ENCODE data around the gene ANKRD40.

DNA sequence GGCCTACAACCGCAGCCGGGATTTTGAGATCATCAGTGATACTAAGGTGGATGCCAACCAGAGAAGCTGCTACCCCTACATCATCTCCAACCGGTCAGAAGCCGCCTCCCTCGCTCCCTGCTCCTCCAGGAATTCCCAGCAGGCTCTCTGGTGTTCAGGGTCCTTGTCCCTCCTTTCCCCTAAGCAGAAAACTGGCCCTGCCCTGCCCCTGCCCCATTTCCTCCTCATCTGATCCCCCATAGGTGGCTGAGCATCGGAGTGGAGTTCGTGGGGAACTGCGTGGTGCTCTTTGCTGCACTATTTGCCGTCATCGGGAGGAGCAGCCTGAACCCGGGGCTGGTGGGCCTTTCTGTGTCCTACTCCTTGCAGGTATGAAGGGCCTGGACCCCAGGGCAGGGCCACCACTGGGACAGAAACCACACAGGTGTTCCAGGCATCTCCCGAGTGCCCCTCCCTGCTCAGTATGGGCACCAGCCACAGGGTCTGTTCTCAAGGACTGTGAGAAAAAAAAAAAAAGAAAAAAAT is 29.8 kb downstream of the ANKRD40 start:
- TF ChIP-seq, protein P1, sequence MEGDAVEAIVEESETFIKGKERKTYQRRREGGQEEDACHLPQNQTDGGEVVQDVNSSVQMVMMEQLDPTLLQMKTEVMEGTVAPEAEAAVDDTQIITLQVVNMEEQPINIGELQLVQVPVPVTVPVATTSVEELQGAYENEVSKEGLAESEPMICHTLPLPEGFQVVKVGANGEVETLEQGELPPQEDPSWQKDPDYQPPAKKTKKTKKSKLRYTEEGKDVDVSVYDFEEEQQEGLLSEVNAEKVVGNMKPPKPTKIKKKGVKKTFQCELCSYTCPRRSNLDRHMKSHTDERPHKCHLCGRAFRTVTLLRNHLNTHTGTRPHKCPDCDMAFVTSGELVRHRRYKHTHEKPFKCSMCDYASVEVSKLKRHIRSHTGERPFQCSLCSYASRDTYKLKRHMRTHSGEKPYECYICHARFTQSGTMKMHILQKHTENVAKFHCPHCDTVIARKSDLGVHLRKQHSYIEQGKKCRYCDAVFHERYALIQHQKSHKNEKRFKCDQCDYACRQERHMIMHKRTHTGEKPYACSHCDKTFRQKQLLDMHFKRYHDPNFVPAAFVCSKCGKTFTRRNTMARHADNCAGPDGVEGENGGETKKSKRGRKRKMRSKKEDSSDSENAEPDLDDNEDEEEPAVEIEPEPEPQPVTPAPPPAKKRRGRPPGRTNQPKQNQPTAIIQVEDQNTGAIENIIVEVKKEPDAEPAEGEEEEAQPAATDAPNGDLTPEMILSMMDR (IDR thresholded peaks at IDR 0.05): no peak
- TF ChIP-seq POLR2A (IDR thresholded peaks at IDR 0.05): no peak
